ENCODE data around the gene NFIA. TPM values are rescaled to one million over a fixed set of nuclear protein-coding genes. Genes with fewer than 3 reads are reported as not detected.

NFIA gene
- total RNA-seq, 1 donor from 2014 or later = 1.2 TPM

- TF ChIP-seq CTCF (IDR thresholded peaks at IDR 0.05; ENCODE audit: unreplicated experiment) = no peak
- DNase-seq (ENCODE audit: low spot score, unreplicated experiment) = no peak
- no peaks in the 10 kb centered on the region for H3K9me3 Mint-ChIP-seq (ENCODE audit: low read depth)
- peak overlapping the region; percentile 0 for H3K4me3 Mint-ChIP-seq (ENCODE audit: low read depth)
- no peaks in the 10 kb centered on the region for H3K27me3 Mint-ChIP-seq
- no peaks in the 10 kb centered on the region for H3K36me3 Mint-ChIP-seq (ENCODE audit: insufficient read depth)
- H3K27ac Mint-ChIP-seq = peak overlapping the region; percentile 30
- peaks cover 59% of the 10 kb centered on the region for H3K4me1 Mint-ChIP-seq (ENCODE audit: low read depth)
Observed at GRCh38 chr1:61400131-61400770, 317.9 kb downstream of the NFIA start.

- DNase-seq (ENCODE audit: low spot score, unreplicated experiment) = no peak
- H3K4me1 Mint-ChIP-seq (ENCODE audit: low read depth) = peaks cover 56% of the 10 kb centered on the region
- H3K27ac Mint-ChIP-seq = no peak overlapping the region
- H3K9me3 Mint-ChIP-seq (ENCODE audit: low read depth) = no peaks in the 10 kb centered on the region
- H3K36me3 Mint-ChIP-seq (ENCODE audit: insufficient read depth) = no peaks in the 10 kb centered on the region
- TF ChIP-seq CTCF (IDR thresholded peaks at IDR 0.05; ENCODE audit: unreplicated experiment) = no peak
- no peak overlapping the region for H3K4me3 Mint-ChIP-seq (ENCODE audit: low read depth)
- H3K27me3 Mint-ChIP-seq = no peaks in the 10 kb centered on the region
Observed at GRCh38 chr1:61400997-61401396, 318.6 kb downstream of the NFIA start.

GRCh38 chr1:61403679-61404596 is 321.6 kb downstream of the NFIA start:
- H3K27ac Mint-ChIP-seq = peak overlapping the region; percentile 78
- no peak for TF ChIP-seq CTCF (IDR thresholded peaks at IDR 0.05; ENCODE audit: unreplicated experiment)
- H3K9me3 Mint-ChIP-seq (ENCODE audit: low read depth) = no peaks in the 10 kb centered on the region
- peaks cover 47% of the 10 kb centered on the region for H3K4me1 Mint-ChIP-seq (ENCODE audit: low read depth)
- H3K4me3 Mint-ChIP-seq (ENCODE audit: low read depth) = no peak overlapping the region
- H3K36me3 Mint-ChIP-seq (ENCODE audit: insufficient read depth) = no peaks in the 10 kb centered on the region
- H3K27me3 Mint-ChIP-seq = no peaks in the 10 kb centered on the region
- no peak for DNase-seq (ENCODE audit: low spot score, unreplicated experiment)

GRCh38 chr1:61404597-61405376 is 322.4 kb downstream of the NFIA start:
- no peak for TF ChIP-seq CTCF (IDR thresholded peaks at IDR 0.05; ENCODE audit: unreplicated experiment)
- H3K27ac Mint-ChIP-seq = peak overlapping the region; percentile 78

GRCh38 chr1:61406467-61406866 is 324.1 kb downstream of the NFIA start:
- no peak overlapping the region for H3K4me3 Mint-ChIP-seq (ENCODE audit: low read depth)
- no peaks in the 10 kb centered on the region for H3K9me3 Mint-ChIP-seq (ENCODE audit: low read depth)
- DNase-seq (ENCODE audit: low spot score, unreplicated experiment) = no peak
- H3K27ac Mint-ChIP-seq = no peak overlapping the region
- H3K36me3 Mint-ChIP-seq (ENCODE audit: insufficient read depth) = no peaks in the 10 kb centered on the region
- TF ChIP-seq CTCF (IDR thresholded peaks at IDR 0.05; ENCODE audit: unreplicated experiment) = no peak
- H3K4me1 Mint-ChIP-seq (ENCODE audit: low read depth) = peaks cover 24% of the 10 kb centered on the region
- H3K27me3 Mint-ChIP-seq = peaks cover 1% of the 10 kb centered on the region

More at GRCh38 chr1:61404597-61405376, 322.4 kb downstream of the NFIA start:
- Mint-ChIP-seq H3K36me3 (ENCODE audit: insufficient read depth) (no peaks in the 10 kb centered on the region), H3K27me3 (no peaks in the 10 kb centered on the region), H3K4me3 (ENCODE audit: low read depth) (no peak overlapping the region), H3K9me3 (ENCODE audit: low read depth) (no peaks in the 10 kb centered on the region), H3K4me1 (ENCODE audit: low read depth) (peaks cover 38% of the 10 kb centered on the region)
- DNase-seq (ENCODE audit: low spot score, unreplicated experiment) = no peak

Measured in progenitor cell of endocrine pancreas (in vitro differentiated cells).